Aorta (tissue), 5 donors: ENCODE measurements around the gene UBE2J2. TPM values are rescaled to one million over a fixed set of nuclear protein-coding genes. Genes with fewer than 3 reads are reported as not detected.

Experiments
- ATAC-seq: fragments of 200-7000 bp; cut with Tn5 transposase; one replicate; pipeline ENCODE4 v1.9.1; 2022; ENCODE audit warnings: moderate library complexity; ENCODE audit not compliant: low FRiP score
- DNase-seq, 2 donors: peaks; one replicate each; pipeline ENCODE4 v3.0.0-alpha.2; 2020
- H3K27ac ChIP-seq, 2 donors: one replicate each; pipeline ENCODE4 v1.5.1; 2013; ENCODE audit warnings: low read length in 2 of 2, mild to moderate bottlenecking in 2 of 2, moderate library complexity in 2 of 2, control low read depth in 1 of 2, inconsistent platforms in 1 of 2, low read depth in 1 of 2
- H3K27me3 ChIP-seq, 2 donors: one replicate each; pipeline ENCODE4 v1.6.1; 2013; ENCODE audit warnings: control low read depth in 1 of 2, low read length in 1 of 2, mild to moderate bottlenecking in 1 of 2, moderate library complexity in 1 of 2; ENCODE audit not compliant: insufficient read depth in 2 of 2, control insufficient read depth in 1 of 2
- H3K36me3 ChIP-seq, 2 donors: one replicate each; pipeline ENCODE4 v1.6.1; 2013; ENCODE audit warnings: control low read depth in 1 of 2, low read length in 1 of 2, mild to moderate bottlenecking in 1 of 2; ENCODE audit not compliant: insufficient read depth in 2 of 2, control insufficient read depth in 1 of 2
- H3K4me1 ChIP-seq, 2 donors: one replicate each; pipeline ENCODE4 v1.6.1; 2013; ENCODE audit warnings: low read length in 2 of 2, control low read depth in 1 of 2, mild to moderate bottlenecking in 1 of 2, moderate library complexity in 1 of 2; ENCODE audit not compliant: insufficient read depth in 2 of 2, control insufficient read depth in 1 of 2
- H3K4me3 ChIP-seq, 2 donors: one replicate each; pipeline ENCODE4 v1.5.1; 2013; ENCODE audit warnings: low read length in 2 of 2, control low read depth in 1 of 2, mild to moderate bottlenecking in 1 of 2
- H3K9me3 ChIP-seq: one replicate; pipeline ENCODE4 v1.6.1; 2013; ENCODE audit warnings: mild to moderate bottlenecking, low read length; ENCODE audit not compliant: control insufficient read depth
- WGBS, 2 donors: extraction: QIAGEN DNeasy Blood & Tissue Kit; methylation state at CpG; one replicate each; pipeline ENCODE4 v1.1.7; 2013; 5-methylcytosine and 5-hydroxymethylcytosine counted together
- intact Hi-C, 2 donors: fragments of 100-400 bp; cut with DNase I; formaldehyde crosslinking; loops; one replicate each; pipeline versions ENCODE4 v1.14.2 to v1.15.0; 2022
- polyA plus RNA-seq, 2 donors: library from polyadenylated mRNA; stranded (reverse); fragments of 200-250 nt; gene quantifications; one replicate each; pipeline ENCODE4 v1.2.3, GENCODE V29; 2013
- total RNA-seq, 2 donors: library from RNA; stranded (reverse); fragmentation: NEBNext Ultra II Directional; extraction: Animal tissue kit (Norgen Biotek cat#: 25700); gene quantifications; one replicate each; pipeline ENCODE4 v1.2.1, GENCODE V29; 2021
- donor health status: healthy with polysubstance abuse.
- donor health status: Bipolar disorder and iron deficiency.
- donor health status: DM: no; HTN: no; CAD: no.
- donor health status: DM: no; HTN: no; CAD: no.
- donor health status: DM: yes; HTN: yes; CAD: no.

UBE2J2 gene
- total and polyA plus RNA-seq, 4 donors = 17.2 to 49.4 (median 48.1) TPM

DNA sequence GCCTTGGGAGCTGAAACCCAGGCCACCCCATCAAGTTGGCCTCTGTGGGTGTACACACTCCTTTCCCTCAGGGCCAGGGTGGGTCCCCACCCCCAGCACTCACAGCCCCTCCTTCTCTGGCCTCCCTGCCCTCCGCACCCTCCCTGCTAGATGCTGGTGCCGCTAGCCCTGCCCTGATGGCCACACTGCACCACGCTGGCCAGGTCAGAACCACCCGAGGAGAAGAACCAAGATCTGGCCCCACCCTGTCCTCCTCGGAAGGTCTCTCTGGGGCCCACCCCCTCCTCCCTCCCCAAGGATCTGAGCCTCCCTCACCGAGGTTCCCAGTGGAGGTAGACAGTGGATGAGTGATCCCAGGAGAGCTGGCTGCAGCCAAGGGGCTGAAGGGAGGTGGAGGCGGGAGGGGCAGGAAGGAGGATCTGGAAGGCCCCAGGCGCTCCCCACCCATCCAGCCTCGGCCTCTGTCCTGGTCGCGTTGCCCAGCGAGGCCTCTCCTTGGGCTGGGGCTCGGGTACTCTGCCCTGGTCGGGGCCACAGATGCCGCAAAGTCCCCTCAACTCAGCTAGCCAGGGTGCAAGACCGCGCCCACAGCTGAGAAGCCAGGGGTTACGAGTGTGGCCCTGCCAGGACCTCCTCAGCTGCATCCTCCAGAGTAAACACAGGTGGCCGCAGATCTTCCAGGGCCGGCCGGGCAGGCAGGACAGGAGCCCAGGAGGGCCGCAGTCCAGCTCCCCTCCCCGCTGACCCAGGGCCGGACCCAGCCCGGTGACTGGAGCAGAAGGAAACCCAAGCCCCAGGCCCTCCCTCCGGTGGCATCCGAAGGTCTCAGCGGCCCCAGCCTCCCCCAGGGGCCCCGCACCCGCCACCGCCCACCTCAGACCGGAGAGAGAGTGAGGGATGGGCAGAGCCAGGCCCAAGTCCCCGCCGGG lies 36.4 kb downstream of the UBE2J2 start:
- Histone ChIP-seq H3K4me3 (no peak overlapping the region), H3K27ac (no peak overlapping the region), H3K9me3 (no peaks in the 10 kb centered on the region), H3K36me3 (no peaks in the 10 kb centered on the region), H3K4me1 (no peaks in the 10 kb centered on the region), H3K27me3 (no peaks in the 10 kb centered on the region)
- ATAC-seq (no peak), DNase-seq (no peak)
- 44 to 45% methylated on average over 34 of the region's 34 CpGs for WGBS, 2 donors
- intact Hi-C loops = no loop called here

DNA sequence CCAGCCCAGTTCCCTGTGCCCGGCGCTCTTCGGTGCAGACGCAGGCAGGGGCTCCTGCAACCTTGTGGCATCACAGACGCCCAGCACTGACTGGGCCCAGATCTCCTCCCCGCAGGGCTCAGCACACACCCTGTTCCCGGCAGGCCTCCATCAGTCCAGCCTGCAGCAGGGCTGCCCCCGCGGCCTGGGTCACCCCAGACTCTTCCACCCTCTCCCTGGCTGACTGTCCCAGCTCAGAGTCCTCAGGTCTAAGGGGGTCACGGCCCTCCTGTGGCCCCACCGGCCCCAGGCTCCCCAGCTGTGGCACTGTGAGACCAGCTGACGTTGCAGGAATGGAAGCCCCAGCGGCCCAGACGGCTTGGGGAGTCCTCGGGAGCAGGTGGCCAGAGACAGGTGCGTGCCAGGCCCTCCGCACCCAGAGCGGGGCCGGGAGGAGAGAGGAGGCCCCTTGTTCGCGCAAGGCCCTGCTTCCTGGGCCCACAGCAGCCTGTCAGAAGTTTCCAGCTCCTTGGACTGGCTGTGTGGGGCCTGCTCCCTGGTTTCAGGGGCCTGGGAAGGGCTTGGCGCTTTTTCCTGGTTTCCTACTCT lies 37.4 kb downstream of the UBE2J2 start:
- WGBS, 2 donors = 82 to 83% methylated on average over 20 to 22 of the region's 22 CpGs
- no peak for ATAC-seq
- H3K36me3 ChIP-seq = no peaks in the 10 kb centered on the region
- no peak overlapping the region for H3K4me3 ChIP-seq
- no peaks in the 10 kb centered on the region for H3K4me1 ChIP-seq
- no peak for DNase-seq
- intact Hi-C loops = no loop called here
- no peak overlapping the region for H3K27ac ChIP-seq
- H3K9me3 ChIP-seq = no peaks in the 10 kb centered on the region
- no peaks in the 10 kb centered on the region for H3K27me3 ChIP-seq

DNA sequence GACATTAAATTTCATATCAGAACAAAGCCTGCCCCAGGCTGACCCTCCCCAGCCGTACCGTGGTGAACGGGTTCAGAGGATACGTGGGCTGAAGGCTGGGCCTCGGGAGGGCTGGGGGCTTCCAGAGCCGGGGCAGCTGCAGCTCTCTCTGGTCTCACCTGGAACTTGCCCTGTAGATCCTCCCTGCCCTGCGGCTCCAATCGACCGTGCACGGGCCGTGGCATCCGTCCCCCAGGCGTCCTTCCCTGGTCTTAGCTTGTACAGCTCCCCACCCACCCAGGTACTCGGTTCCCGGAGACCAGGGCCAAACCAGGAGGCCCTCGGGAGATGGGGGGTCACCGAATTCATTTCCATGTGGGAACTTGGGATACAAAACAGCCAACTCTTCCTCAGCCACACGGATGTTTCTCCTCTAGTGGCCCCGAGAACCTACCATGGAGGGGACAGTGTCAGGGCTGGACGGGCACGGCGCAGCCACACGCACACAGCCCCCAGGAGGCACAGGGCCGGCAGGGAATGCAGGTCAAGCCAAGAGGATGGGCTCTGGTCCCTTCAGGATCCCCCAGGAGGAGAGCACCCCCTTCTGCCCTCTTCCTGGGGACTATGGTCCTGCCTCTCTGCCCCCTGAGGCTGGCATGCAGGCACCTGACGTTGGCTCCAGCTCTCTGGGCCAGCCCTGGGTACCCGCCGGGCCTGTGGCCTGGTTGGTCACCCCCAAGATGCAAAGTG lies 38.5 kb downstream of the UBE2J2 start:
- H3K27ac ChIP-seq = no peak overlapping the region
- no peaks in the 10 kb centered on the region for H3K4me1 ChIP-seq
- no peak for DNase-seq
- no peak for ATAC-seq
- intact Hi-C loops = no loop called here
- no peaks in the 10 kb centered on the region for H3K36me3 ChIP-seq
- H3K9me3 ChIP-seq = no peaks in the 10 kb centered on the region
- WGBS, 2 donors = 89 to 91% methylated on average over 27 of the region's 27 CpGs
- H3K4me3 ChIP-seq = no peak overlapping the region
- H3K27me3 ChIP-seq = no peaks in the 10 kb centered on the region

DNA sequence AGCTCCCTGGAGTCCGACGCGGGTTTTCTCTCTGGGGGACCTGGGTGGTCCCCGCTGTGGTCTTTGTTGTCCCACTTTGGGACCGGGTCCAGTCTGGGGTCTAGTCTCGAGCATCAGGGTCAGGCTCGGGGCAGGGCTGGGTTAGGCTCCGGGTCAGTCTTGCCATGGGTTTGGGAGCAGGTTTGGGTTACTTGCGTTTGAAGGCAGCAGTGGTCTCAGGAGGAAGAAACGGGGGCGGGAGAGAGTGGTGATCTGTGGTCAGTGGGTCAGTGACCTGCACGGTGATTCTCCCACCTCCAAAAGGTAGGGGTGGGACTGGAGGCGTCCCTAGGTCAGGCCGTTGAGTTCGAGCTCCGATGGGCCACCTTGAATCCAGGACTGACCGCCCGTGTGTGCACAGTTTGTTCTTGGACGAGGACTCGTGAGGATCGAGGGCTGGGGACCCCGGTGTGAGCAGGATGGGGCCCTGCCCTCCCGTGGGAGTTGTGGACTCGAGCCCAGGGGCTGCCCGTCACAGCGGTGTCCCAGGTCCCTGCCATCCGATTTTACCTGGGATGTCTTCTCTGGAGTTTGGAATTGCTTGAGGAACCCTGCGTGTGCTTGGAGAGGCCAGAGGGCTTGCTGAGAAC lies 39.4 kb downstream of the UBE2J2 start:
- DNase-seq = no peak
- WGBS, 2 donors = 95 to 96% methylated on average over 28 of the region's 28 CpGs
- no peaks in the 10 kb centered on the region for H3K9me3 ChIP-seq
- H3K27ac ChIP-seq = no peak overlapping the region
- no peaks in the 10 kb centered on the region for H3K4me1 ChIP-seq
- no peaks in the 10 kb centered on the region for H3K36me3 ChIP-seq
- intact Hi-C loops = loop anchor here in 1 of 2 donors (5.0 kb wide), 1 partner anchor 117 kb away; the partner anchor contains the start of gene C1orf159
- no peaks in the 10 kb centered on the region for H3K27me3 ChIP-seq
- no peak for ATAC-seq
- H3K4me3 ChIP-seq = no peak overlapping the region

DNA sequence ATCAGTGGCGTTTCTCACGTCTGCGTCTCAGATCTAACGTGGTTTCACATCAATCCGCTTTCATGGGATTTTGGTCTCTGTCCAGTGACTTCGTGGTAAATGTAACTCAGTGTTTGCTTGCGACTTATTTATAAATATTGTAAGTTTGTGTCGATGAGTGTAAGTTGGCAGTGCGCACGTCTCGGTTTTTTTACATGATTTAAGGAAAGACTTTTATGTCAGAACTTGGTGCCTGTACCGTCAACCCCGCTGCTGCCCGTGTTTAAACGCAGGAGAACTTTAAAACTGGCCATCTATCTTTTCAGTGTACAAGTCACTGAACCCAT lies 40.1 kb downstream of the UBE2J2 start:
- Histone ChIP-seq H3K27me3 (no peaks in the 10 kb centered on the region), H3K9me3 (no peaks in the 10 kb centered on the region), H3K27ac (no peak overlapping the region), H3K36me3 (no peaks in the 10 kb centered on the region), H3K4me1 (no peaks in the 10 kb centered on the region), H3K4me3 (no peak overlapping the region)
- DNase-seq (no peak), ATAC-seq (no peak)
- WGBS, 2 donors = 96 to 97% methylated on average over 15 of the region's 15 CpGs
- intact Hi-C loops = loop anchor here in 1 of 2 donors (5.0 kb wide), 1 partner anchor 116 kb away; the partner anchor contains the start of gene C1orf159

DNA sequence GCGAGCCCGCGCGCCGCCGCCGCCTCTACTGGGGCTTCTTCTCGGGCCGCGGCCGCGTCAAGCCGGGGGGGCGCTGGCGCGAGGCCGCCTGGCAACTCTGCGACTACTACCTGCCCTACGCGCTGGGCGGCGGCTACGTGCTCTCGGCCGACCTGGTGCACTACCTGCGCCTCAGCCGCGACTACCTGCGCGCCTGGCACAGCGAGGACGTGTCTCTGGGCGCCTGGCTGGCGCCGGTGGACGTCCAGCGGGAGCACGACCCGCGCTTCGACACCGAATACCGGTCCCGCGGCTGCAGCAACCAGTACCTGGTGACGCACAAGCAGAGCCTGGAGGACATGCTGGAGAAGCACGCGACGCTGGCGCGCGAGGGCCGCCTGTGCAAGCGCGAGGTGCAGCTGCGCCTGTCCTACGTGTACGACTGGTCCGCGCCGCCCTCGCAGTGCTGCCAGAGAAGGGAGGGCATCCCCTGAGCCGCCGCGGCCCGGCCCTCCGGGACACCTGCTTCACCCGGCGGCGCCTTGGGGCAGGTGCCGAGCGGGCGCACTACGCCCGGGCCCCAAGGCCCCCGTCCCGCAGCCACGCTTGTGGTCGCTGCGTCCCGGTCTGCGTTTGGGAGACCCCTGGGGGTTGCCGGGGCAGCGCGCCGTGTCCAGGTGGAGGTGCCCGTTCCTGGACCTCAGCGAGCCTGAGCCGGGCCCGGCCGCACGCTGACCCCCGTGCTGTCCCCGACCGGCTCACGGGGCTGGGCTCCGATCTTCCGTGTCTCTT lies 40.7 kb downstream of the UBE2J2 start:
- DNase-seq (no peak), ATAC-seq (no peak)
- no peaks in the 10 kb centered on the region for H3K27me3 ChIP-seq
- no peak overlapping the region for H3K4me3 ChIP-seq
- WGBS, 2 donors = 69 to 79% methylated on average over 91 to 98 of the region's 98 CpGs
- H3K4me1 ChIP-seq = no peaks in the 10 kb centered on the region
- H3K27ac ChIP-seq = no peak overlapping the region
- H3K36me3 ChIP-seq = no peaks in the 10 kb centered on the region
- intact Hi-C loops = loop anchor here in 1 of 2 donors (5.0 kb wide), 1 partner anchor 116 kb away; the partner anchor contains the start of gene C1orf159
- no peaks in the 10 kb centered on the region for H3K9me3 ChIP-seq

DNA sequence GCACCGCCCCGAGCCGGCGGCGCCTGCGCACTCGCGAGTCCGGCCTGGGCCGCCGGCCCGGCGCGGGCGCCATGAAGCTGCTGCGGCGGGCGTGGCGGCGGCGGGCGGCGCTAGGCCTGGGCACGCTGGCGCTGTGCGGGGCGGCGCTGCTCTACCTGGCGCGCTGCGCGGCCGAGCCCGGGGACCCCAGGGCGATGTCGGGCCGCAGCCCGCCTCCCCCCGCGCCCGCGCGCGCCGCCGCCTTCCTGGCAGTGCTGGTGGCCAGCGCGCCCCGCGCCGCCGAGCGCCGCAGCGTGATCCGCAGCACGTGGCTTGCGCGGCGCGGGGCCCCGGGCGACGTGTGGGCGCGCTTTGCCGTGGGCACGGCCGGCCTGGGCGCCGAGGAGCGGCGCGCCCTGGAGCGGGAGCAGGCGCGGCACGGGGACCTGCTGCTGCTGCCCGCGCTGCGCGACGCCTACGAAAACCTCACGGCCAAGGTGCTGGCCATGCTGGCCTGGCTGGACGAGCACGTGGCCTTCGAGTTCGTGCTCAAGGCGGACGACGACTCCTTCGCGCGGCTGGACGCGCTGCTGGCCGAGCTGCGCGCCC lies 41.4 kb downstream of the UBE2J2 start, which contains the start of gene B3GALT6:
TSS of gene B3GALT6 (plus strand) at position 30 of the 588 bp plus-strand sequence. CDS start at position 72, 42 bp downstream.
- Histone ChIP-seq H3K4me3 (peak within 1 kb of the TSS; percentile 83 to 85), H3K9me3 (no peaks in the 10 kb centered on the region), H3K4me1 (no peaks in the 10 kb centered on the region), H3K36me3 (peaks cover 0 to 6% of the 10 kb centered on the region in 2 donors), H3K27ac (peak within 1 kb of the TSS in 1 of 2 donors; percentile 73), H3K27me3 (no peaks in the 10 kb centered on the region)
- WGBS, 2 donors = 7 to 8% methylated on average over 53 to 100 of the region's 100 CpGs
- DNase-seq (no peak), ATAC-seq (no peak)
- intact Hi-C loops = loop anchor here in 1 of 2 donors (5.0 kb wide), 1 partner anchor 115 kb away; the partner anchor contains the start of gene C1orf159
